OCI-LY7 (cell line): Measurements from ENCODE around the gene CBFA2T3. TPM values are rescaled to one million over a fixed set of nuclear protein-coding genes. Genes with fewer than 3 reads are reported as not detected.

Source experiments
- BruUV-seq: library from RNA; stranded (reverse); fragments of 400-500 nt; replicated peaks from 2 replicates; lab custom pipeline; 2021; lab: Mats Ljungman, UMichigan
- CTCF ChIA-PET: fragments of 300-600 bp; sonication (Branson Sonifier 250); formaldehyde crosslinking; loops from one replicate; lab custom pipeline; 2022; ENCODE audit warnings: antibody characterized with exemption; ENCODE audit not compliant: unreplicated experiment; lab: Charles Lee
- POLR2A ChIA-PET: fragments of 300-600 bp; sonication (Branson Sonifier 250); formaldehyde crosslinking; loops from one replicate; lab custom pipeline; 2022; ENCODE audit warnings: antibody characterized with exemption; lab: Charles Lee
- DNase-seq: peaks from one replicate; pipeline ENCODE4 v3.0.0-alpha.2; 2015; ENCODE audit warnings: low spot score
- H2AFZ ChIP-seq: fragments of 200-600 bp; sonication (generic), shearing (Covaris generic); 2 replicates; pipeline ENCODE4 v1.6.1; 2014; ENCODE audit warnings: mild to moderate bottlenecking, antibody characterized with exemption, low read length, moderate library complexity
- H3K27ac ChIP-seq: fragments of 200-600 bp; sonication (generic); 2 replicates; pipeline ENCODE4 v1.5.1; 2014; ENCODE audit warnings: mixed run types, low read depth, mild to moderate bottlenecking, moderate library complexity, low read length, inconsistent platforms; ENCODE audit not compliant: poor library complexity, severe bottlenecking
- H3K36me3 ChIP-seq: fragments of 200-600 bp; sonication (generic); 2 replicates; pipeline ENCODE4 v1.6.1; 2014; ENCODE audit warnings: mild to moderate bottlenecking, antibody characterized with exemption, low read length, moderate library complexity, mixed read lengths; ENCODE audit not compliant: insufficient read depth
- H3K4me1 ChIP-seq: fragments of 200-600 bp; sonication (generic); 2 replicates; pipeline ENCODE4 v1.5.1; 2014; ENCODE audit warnings: mild to moderate bottlenecking, low read length; ENCODE audit not compliant: insufficient read depth, poor library complexity, severe bottlenecking
- H3K4me2 ChIP-seq: fragments of 200-600 bp; sonication (generic); 2 replicates; pipeline ENCODE4 v1.6.1; 2014; ENCODE audit warnings: mild to moderate bottlenecking, low read length
- H3K4me3 ChIP-seq: fragments of 200-600 bp; sonication (generic); 2 replicates; pipeline ENCODE4 v1.5.1; 2014; ENCODE audit warnings: mild to moderate bottlenecking, low read depth, low read length; ENCODE audit not compliant: poor library complexity, severe bottlenecking
- H3K79me2 ChIP-seq: fragments of 200-600 bp; sonication (generic); 2 replicates; pipeline ENCODE4 v1.6.1; 2016; ENCODE audit warnings: low read depth, mild to moderate bottlenecking, low read length, moderate library complexity, mixed read lengths; ENCODE audit not compliant: insufficient read depth
- H3K9me2 ChIP-seq: fragments of 200-600 bp; sonication (generic); 2 replicates; pipeline ENCODE4 v1.6.1; 2016; ENCODE audit warnings: mild to moderate bottlenecking, low read length, mixed read lengths; ENCODE audit not compliant: insufficient read depth
- H3K9me3 ChIP-seq: fragments of 200-600 bp; sonication (generic); 2 replicates; pipeline ENCODE4 v1.6.1; 2014; ENCODE audit warnings: mild to moderate bottlenecking, mixed run types, low read length, mixed read lengths
- H4K20me1 ChIP-seq: fragments of 200-600 bp; sonication (generic); 2 replicates; pipeline ENCODE4 v1.6.1; 2014; ENCODE audit warnings: mild to moderate bottlenecking, antibody characterized with exemption, low read length, moderate library complexity, mixed read lengths; ENCODE audit not compliant: insufficient read depth
- CTCF ChIP-seq: fragments of 200-600 bp; sonication (generic); conservative IDR thresholded peaks from 2 replicates; pipeline ENCODE4 v1.5.1; 2014; ENCODE audit warnings: mild to moderate bottlenecking, antibody characterized with exemption, low read length, moderate library complexity, mixed read lengths
- EZH2phosphoT487 ChIP-seq: fragments of 200-600 bp; sonication (generic); IDR thresholded peaks from 2 replicates; pipeline ENCODE4 v1.6.1; 2018; ENCODE audit warnings: low read depth, borderline replicate concordance, mild to moderate bottlenecking, mixed run types, antibody characterized with exemption, low read length, moderate library complexity, mixed read lengths
- intact Hi-C: fragments of 100-400 bp; cut with micrococcal nuclease; formaldehyde crosslinking; loops from one replicate; pipeline ENCODE4 v1.10.0; 2022; ENCODE audit not compliant: unreplicated experiment
- total RNA-seq, 2 experiments: library from RNA; depleted of rRNA in 1 of 2; stranded (reverse); fragments of >200 nt in 1 of 2; shearing (Covaris generic) in 1 of 2; gene quantifications; 2 replicates each; pipeline ENCODE4 v1.2.3, GENCODE V29; 2014 to 2022

The CBFA2T3 gene
- total RNA-seq, 2 experiments from 2014 or later, result 1.1 to 48.0 TPM

- CTCF ChIA-PET, result no interaction called here
- POLR2A ChIA-PET, result no interaction called here
- Histone ChIP-seq H3K4me3 (no peak overlapping the region), H3K79me2 (no peaks in the 10 kb centered on the region), H3K4me2 (no peak overlapping the region), H3K27ac (no peak overlapping the region), H2AFZ (no peak overlapping the region), H3K36me3 (no peaks in the 10 kb centered on the region), H3K9me2 (no peaks in the 10 kb centered on the region), H4K20me1 (no peaks in the 10 kb centered on the region), H3K4me1 (no peaks in the 10 kb centered on the region), H3K9me3 (no peaks in the 10 kb centered on the region)
- TF ChIP-seq EZH2phosphoT487 (no peak), CTCF (no peak)
- DNase-seq, result no peak
- intact Hi-C loops, result no loop called here
- BruUV-seq, result no TSS peak
Measured at GRCh38 chr16:88899901-88900661, 76.9 kb downstream of the CBFA2T3 start.

GRCh38 chr16:88897696-88898425, 79.1 kb downstream of the CBFA2T3 start:
- DNase-seq, result no peak
- no peak overlapping the region for H2AFZ ChIP-seq
- BruUV-seq, result no TSS peak
- H3K4me3 ChIP-seq, result no peak overlapping the region
- no peaks in the 10 kb centered on the region for H3K4me1 ChIP-seq
- ChIA-PET CTCF (no interaction called here), POLR2A (no interaction called here)
- H3K9me3 ChIP-seq, result no peaks in the 10 kb centered on the region
- TF ChIP-seq CTCF (no peak), EZH2phosphoT487 (no peak)
- H3K27ac ChIP-seq, result no peak overlapping the region
- no peaks in the 10 kb centered on the region for H4K20me1 ChIP-seq
- H3K36me3 ChIP-seq, result no peaks in the 10 kb centered on the region
- H3K9me2 ChIP-seq, result no peaks in the 10 kb centered on the region
- no peak overlapping the region for H3K4me2 ChIP-seq
- H3K79me2 ChIP-seq, result no peaks in the 10 kb centered on the region
- intact Hi-C loops, result no loop called here
